NK-92 (cell line): ENCODE data around the gene ZNF823.
A peak's percentile ranks its signal among the peaks of the same experiment; 100 is the strongest.
"Not testable (repeated sequence)": the region's sequence is repeated elsewhere in the genome, so short reads cannot be mapped to it uniquely, and the experiment has no call there.

ENCODE experiments used
- DNase-seq: peaks from one replicate; lab custom pipeline; 2025; ENCODE audit not compliant: unreplicated experiment; lab: John Stamatoyannopoulos, UW

ZNF823 gene

GRCh38 chr19:11738746-11739620, at the start of gene ZNF823:
Gene ZNF823, minus strand, starts transcription at chr19:11738946. Its CDS starts 127 bp downstream, at chr19:11738819.
- DNase-seq, result peak; percentile 80

- DNase-seq, result no peak
Measured at GRCh38 chr19:11787536-11787935, 48.8 kb upstream of the ZNF823 start.

DNA sequence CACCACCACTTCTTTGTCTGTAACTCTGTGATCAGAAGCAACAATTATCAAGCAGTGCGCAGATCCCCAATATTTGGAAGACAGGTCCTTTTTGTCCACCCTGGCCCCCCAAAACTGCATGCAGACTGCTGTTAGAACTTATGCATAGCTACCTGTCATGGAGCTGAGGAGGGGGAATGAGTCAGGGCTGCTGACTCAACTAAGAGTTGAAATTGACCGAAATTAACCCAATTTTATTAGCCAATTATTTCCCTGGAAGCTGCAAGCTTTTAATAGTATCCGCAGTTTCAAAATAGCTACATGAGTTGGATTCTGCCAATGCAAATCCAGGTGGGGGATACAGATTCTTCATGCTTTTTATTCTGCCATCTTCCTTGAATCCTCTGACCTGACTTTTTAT, 45.6 kb upstream of the ZNF823 start:
- no peak for DNase-seq

GRCh38 chr19:11783767-11784166, 45.0 kb upstream of the ZNF823 start:
- no peak for DNase-seq

- DNase-seq, result no peak
Measured at GRCh38 chr19:11781295-11782057, 42.7 kb upstream of the ZNF823 start.

GRCh38 chr19:11780431-11781020, 41.8 kb upstream of the ZNF823 start:
- no peak for DNase-seq

DNA sequence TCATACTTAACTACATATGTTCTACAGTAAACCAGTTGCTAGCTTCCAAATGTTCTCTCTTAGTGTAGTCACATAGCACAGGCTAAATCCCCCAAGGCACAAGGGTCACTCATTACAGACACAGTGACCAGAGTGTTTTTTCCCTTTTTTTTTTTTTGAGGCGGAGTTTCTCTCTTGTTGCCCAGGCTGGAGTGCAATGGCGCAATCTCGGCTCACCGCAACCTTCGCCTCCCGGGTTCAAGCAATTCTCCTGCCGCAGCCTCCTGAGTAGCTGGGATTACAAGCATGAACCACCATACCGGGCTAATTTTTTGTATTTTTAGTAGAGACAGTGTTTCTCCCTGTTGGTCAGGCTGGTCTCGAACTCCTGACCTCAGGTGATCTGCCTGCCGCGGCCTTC, 37.9 kb upstream of the ZNF823 start:
- not testable (repeated sequence) for DNase-seq

GRCh38 chr19:11771520-11771919, 32.8 kb upstream of the ZNF823 start:
- DNase-seq, result not testable (repeated sequence)

DNA sequence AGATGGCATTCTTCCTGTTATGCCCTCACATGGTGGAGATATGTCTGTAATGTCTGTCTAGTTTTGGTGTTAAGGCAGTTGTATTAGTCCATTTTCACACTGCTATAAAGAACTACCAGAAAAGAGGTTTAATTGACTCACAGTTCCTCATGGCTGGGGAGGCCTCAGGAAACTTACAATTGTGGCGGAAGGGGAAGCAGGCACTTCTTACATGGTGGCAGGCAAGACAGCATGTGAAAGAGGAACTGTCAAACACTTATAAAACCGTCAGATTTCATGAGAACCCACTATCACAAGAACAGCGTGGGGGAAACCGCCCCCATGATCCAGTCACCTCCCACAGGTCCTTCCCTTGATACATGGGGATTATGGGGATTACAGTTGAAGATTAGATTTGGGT, 31.2 kb upstream of the ZNF823 start:
- DNase-seq, result no peak

DNA sequence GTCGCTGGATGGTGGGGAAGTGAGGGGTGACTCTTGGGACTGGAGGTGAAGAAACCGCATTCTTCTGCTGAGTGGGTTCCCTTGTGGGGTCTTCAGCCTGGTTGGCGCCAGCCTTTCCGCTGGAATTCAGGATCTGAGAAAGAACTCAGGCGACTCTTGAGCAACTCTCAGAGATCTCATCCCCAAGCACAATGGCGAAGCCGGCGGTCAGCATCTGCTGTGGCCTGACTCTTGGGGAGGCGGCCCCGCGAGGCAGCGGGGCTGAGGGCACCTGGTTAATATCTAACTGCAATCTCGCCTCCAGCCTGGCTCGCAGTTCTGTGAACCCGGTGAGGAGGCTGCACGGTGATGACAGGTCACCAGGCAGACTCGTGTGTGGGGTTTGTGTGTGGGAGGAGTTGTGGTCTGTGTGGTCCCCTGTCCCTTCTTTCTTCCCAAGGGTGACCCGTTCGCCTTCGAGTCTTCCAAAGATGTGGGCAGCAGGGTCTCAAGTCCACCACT, 28.9 kb upstream of the ZNF823 start:
- DNase-seq, result no peak

- DNase-seq, result peak; percentile 23
Measured at GRCh38 chr19:11766597-11767591, 28.1 kb upstream of the ZNF823 start, which contains the start of gene ZNF441. Gene ZNF441, plus strand, starts transcription at chr19:11767000. Its CDS starts 194 bp downstream, at chr19:11767194.

DNA sequence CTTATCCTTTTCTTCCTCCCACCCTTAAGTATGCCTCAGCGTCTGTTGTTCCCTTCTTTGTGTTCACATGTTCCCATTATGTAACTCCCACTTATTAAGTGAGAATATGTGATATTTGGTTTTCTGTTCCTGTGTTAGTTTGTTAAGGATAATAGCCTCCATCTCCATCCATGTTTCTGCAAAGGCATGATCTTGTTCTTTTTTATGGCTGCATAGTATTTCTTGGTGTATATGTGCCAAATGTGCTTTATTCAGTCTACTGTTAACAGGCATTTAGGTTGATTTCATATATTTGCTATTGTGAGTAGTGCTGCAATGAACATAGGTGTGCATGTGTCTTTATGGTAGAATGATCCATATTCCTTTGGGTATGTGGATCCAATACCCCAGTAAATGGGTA, 24.9 kb upstream of the ZNF823 start:
- DNase-seq, result no peak

DNA sequence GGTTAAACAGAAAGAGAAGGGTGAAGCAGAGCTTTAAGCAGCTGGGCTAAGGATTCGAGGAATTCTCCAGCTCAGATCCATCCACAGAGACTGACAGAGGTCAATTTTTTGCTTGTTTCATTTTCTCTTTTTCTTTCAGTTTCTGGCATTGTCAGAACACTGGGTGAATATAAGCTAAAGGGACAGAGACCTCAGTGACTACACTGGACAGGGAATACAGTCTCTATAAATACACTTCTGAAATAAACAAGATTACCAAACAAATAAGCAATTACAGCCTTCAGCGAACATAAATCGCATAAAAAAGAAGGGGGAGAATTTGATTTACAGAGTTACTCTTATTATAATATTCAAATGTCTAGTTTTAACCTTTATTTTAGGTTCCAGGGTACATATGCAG, 24.4 kb upstream of the ZNF823 start:
- no peak for DNase-seq

DNA sequence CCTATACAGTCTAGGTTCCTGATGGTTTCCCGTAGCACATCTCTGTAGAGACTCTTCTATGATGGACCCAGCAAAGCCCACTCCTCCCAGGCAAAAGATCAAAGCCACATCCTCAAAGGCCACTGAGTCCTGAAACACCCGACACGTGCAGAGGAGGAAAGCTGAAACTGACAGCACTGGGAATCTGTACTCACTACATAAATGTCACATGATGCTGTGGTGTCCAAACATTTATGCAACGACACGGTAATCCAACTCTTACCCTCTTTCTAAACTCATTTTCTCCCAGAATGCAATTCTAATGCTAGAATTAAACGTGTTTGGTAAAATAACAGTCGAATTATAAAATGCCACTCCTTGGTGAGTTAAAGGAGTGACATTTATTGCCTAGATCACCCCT, 21.1 kb upstream of the ZNF823 start:
- no peak for DNase-seq

- DNase-seq, result no peak
Measured at GRCh38 chr19:11756965-11757364, 18.2 kb upstream of the ZNF823 start.

DNA sequence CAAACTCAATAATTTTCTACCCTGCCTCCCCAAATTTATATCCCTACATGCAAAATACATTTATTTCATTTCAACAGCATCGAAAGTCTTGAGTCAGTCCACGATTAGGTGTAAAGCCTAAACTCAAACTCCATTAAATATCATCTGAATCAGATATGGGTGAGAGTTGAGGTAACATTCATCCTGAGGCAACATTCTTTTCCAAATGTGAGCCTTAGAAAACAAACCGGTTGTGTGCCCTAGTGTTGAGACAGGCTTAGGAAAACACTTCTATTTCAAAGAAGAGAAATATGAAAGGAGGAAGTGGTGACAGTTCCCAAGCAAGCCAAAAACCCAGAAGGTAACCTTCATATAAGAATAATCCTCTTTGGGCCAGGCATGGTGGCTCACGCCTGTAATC, 15.9 kb upstream of the ZNF823 start:
- no peak for DNase-seq

- no peak for DNase-seq
Measured at GRCh38 chr19:11752244-11752736, 13.5 kb upstream of the ZNF823 start.

- DNase-seq, result no peak
Measured at GRCh38 chr19:11749751-11750150, 11.0 kb upstream of the ZNF823 start.

DNA sequence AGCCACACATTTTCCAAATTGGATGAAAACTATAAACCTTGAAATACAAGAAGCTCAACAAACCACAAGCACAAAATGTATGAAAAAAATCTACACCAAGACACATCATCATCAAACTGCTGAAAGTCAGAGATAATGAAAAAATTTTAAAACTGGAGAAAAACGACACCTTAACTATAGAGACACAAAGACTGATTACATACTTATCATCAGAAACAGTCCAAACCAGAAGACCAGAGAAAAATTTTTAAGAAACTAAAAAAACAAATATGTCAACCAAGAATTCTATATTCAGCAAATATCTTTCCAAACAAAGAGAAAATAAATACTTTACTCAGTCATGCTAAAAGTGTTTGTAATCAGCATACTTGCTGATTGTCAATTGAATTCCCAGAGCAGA, 8.5 kb upstream of the ZNF823 start:
- DNase-seq, result no peak

DNA sequence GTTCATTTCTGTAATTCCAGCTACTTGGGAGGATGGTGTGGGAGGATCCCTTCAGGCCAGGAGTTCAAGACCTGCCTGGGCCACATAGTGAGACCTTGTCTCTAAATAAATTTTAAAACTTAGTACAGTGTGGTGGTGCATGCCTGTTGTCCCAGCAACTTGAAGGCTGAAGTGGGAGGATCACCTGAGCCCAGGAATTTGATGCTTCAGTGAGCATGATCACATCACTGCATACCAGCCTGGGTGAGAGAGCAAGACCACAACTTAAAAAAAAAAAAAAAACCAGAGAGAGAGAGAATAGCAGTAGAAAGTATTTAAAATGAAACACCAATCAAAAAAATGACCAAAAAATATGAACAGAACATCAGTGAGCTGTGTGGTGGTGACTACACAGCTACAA, 7.1 kb upstream of the ZNF823 start:
- DNase-seq, result no peak
